Peyer's patch (tissue), 4 donors: ENCODE data around the gene MAN1B1. TPM values are rescaled to one million over a fixed set of nuclear protein-coding genes. Genes with fewer than 3 reads are reported as not detected.

ENCODE experiments used
- DNase-seq, 3 donors: peaks; one replicate each; pipeline ENCODE4 v3.0.0-alpha.2; 2017 to 2019
- H3K27ac ChIP-seq, 4 donors: fragments of 200-600 bp; sonication (generic); one replicate each; pipeline ENCODE4 v1.5.1; 2016 to 2019
- H3K27me3 ChIP-seq, 2 donors: fragments of 200-600 bp; sonication (generic); one replicate each; pipeline ENCODE4 v1.5.1; 2019
- H3K36me3 ChIP-seq, 3 donors: fragments of 200-600 bp; sonication (generic); one replicate each; pipeline ENCODE4 v1.5.1; 2016 to 2019
- H3K4me1 ChIP-seq, 4 donors: fragments of 200-600 bp; sonication (generic); one replicate each; pipeline ENCODE4 v1.5.1; 2016 to 2019
- H3K4me3 ChIP-seq, 4 donors: fragments of 200-600 bp; sonication (generic); 1 replicate in 3 of 4; 2 replicates in 1 of 4; pipeline ENCODE4 v1.5.1; 2016 to 2019; ENCODE audit warnings: mild to moderate bottlenecking in 1 of 4
- H3K9me3 ChIP-seq, 4 donors: fragments of 200-600 bp; sonication (generic); one replicate each; pipeline ENCODE4 v1.5.1; 2016 to 2019; ENCODE audit warnings: mild to moderate bottlenecking in 1 of 4
- CTCF ChIP-seq, 6 experiments: fragments of 450-650 bp in 4 of 6; fragments of 200-600 bp in 2 of 6; sonication (generic) in 1 of 6; IDR thresholded peaks; one replicate each; pipeline ENCODE4 v1.5.1; 2017 to 2019; ENCODE audit warnings: antibody characterized with exemption in 6 of 6, mild to moderate bottlenecking in 3 of 6, moderate library complexity in 1 of 6
- POLR2A ChIP-seq, 2 donors: fragments of 450-650 bp; IDR thresholded peaks; one replicate each; pipeline ENCODE4 v1.5.1; 2017; ENCODE audit warnings: antibody characterized with exemption in 2 of 2, mild to moderate bottlenecking in 2 of 2, moderate library complexity in 2 of 2
- total RNA-seq, 4 donors: library from RNA; depleted of rRNA; stranded (reverse); fragments of >200 nt; gene quantifications; one replicate each; pipeline ENCODE4 v1.1.0, GENCODE V29; 2016

MAN1B1 gene
- total RNA-seq, 4 donors from 2014 or later = 42.7 to 74.7 (median 61.0) TPM

DNA sequence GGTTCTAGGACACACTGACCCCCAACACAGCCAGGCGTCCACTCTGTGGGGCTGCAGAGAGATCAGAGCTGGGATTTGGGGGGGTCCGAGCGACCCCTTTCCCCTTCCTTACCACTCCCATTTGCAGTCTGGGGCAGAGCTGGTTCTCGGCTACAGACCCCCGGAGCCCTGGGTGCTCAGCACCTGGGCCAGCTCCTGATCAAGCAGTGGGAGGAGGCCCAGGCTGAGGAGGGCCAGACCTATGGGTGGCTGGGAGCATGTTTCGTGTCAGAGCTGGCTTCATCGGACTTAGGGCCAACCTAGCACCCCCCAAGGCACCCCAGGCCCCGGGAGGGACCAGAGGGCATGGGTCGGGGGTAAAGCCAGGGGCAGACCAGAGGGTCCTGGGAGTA lies 59.7 kb downstream of the MAN1B1 start:
- Histone ChIP-seq H3K9me3 (no peaks in the 10 kb centered on the region), H3K36me3 (no peaks in the 10 kb centered on the region), H3K27ac (no peak overlapping the region), H3K4me1 (no peaks in the 10 kb centered on the region), H3K4me3 (no peak overlapping the region), H3K27me3 (no peaks in the 10 kb centered on the region)
- TF ChIP-seq CTCF (IDR thresholded peaks at IDR 0.05) (no peak), POLR2A (IDR thresholded peaks at IDR 0.05) (no peak)
- DNase-seq = no peak

DNA sequence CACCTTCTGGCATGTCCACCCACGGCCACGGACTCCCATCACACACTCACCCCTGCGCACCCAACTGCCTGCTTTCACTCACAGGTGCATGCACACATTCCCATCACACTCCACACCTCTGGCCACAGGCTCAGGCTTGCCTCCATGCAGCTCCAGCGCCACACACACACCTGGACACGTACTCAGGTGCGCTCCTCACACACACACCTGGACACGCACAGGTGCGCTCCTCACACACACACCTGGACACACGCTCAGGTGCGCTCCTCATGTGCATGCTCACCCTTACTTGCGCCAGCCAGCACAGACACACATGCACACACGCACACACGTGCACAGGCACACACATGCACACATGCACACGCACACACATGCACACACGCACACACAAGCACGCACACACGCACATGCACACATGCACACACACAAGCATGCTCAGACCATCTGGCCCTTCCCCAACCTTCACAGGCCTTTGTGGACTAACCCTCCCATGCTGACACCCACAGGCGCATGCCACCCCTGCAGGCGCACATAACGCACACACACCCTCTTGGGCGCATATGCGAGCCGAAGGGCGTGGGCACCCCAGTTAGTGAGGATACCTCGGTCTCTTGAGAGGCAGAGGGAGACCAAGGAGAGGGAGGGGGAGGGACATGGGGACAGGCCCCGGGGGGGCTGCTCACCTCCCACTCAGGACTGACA lies 60.5 kb downstream of the MAN1B1 start:
- DNase-seq = no peak
- TF ChIP-seq CTCF (IDR thresholded peaks at IDR 0.05) (no peak), POLR2A (IDR thresholded peaks at IDR 0.05) (no peak)
- H3K4me3 ChIP-seq = no peak overlapping the region
- H3K27me3 ChIP-seq = no peaks in the 10 kb centered on the region
- H3K36me3 ChIP-seq = no peaks in the 10 kb centered on the region
- no peaks in the 10 kb centered on the region for H3K9me3 ChIP-seq
- no peak overlapping the region for H3K27ac ChIP-seq
- H3K4me1 ChIP-seq = no peaks in the 10 kb centered on the region

- no peak for DNase-seq
- Histone ChIP-seq H3K4me1 (no peaks in the 10 kb centered on the region), H3K36me3 (no peaks in the 10 kb centered on the region), H3K27ac (no peak overlapping the region), H3K27me3 (no peaks in the 10 kb centered on the region), H3K9me3 (no peaks in the 10 kb centered on the region), H3K4me3 (no peak overlapping the region)
- no peak for TF ChIP-seq CTCF (IDR thresholded peaks at IDR 0.05)
Measured at GRCh38 chr9:137147793-137148160, 61.0 kb downstream of the MAN1B1 start.

- H3K4me3 ChIP-seq = no peak overlapping the region
- no peaks in the 10 kb centered on the region for H3K9me3 ChIP-seq
- no peak for DNase-seq
- no peaks in the 10 kb centered on the region for H3K36me3 ChIP-seq
- no peaks in the 10 kb centered on the region for H3K27me3 ChIP-seq
- H3K4me1 ChIP-seq = no peaks in the 10 kb centered on the region
- no peak overlapping the region for H3K27ac ChIP-seq
- TF ChIP-seq POLR2A (IDR thresholded peaks at IDR 0.05) (no peak), CTCF (IDR thresholded peaks at IDR 0.05) (no peak)
Measured at GRCh38 chr9:137148242-137148641, 61.5 kb downstream of the MAN1B1 start.

- no peak for DNase-seq
- Histone ChIP-seq H3K27me3 (no peaks in the 10 kb centered on the region), H3K9me3 (no peaks in the 10 kb centered on the region), H3K27ac (no peak overlapping the region), H3K36me3 (no peaks in the 10 kb centered on the region), H3K4me3 (no peak overlapping the region), H3K4me1 (no peaks in the 10 kb centered on the region)
- no peak for TF ChIP-seq CTCF (IDR thresholded peaks at IDR 0.05)
- no peak for TF ChIP-seq POLR2A (IDR thresholded peaks at IDR 0.05)
Measured at GRCh38 chr9:137148661-137149060, 61.9 kb downstream of the MAN1B1 start.

- H3K4me1 ChIP-seq = no peaks in the 10 kb centered on the region
- H3K36me3 ChIP-seq = no peaks in the 10 kb centered on the region
- no peak overlapping the region for H3K4me3 ChIP-seq
- no peaks in the 10 kb centered on the region for H3K27me3 ChIP-seq
- no peak for DNase-seq
- TF ChIP-seq CTCF (IDR thresholded peaks at IDR 0.05) = no peak
- no peak overlapping the region for H3K27ac ChIP-seq
- no peaks in the 10 kb centered on the region for H3K9me3 ChIP-seq
Measured at GRCh38 chr9:137149363-137149762, 62.6 kb downstream of the MAN1B1 start.
